ENCODE results near the gene ADAMTS14.

DNA sequence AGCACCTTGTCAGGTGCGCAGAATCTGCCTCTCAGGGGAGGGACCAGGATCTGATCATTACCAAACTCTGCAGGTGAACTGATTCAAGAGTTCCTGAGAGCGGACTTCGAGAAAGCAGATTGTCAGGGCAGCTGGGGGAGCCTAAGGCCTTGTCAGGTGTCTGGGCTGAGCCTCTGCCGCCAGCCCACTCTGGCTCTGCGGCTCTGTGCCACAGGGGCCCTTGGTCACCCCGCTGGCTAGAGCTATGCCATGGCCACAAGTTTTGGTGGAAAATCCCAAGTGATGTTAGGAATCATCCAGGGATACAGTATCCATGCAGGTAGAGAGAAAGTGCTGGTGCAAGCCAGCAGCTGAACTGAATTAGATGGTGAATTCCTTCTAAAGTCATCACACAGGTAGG lies 4.2 kb downstream of the ADAMTS14 start:
- TF ChIP-seq, protein P1, sequence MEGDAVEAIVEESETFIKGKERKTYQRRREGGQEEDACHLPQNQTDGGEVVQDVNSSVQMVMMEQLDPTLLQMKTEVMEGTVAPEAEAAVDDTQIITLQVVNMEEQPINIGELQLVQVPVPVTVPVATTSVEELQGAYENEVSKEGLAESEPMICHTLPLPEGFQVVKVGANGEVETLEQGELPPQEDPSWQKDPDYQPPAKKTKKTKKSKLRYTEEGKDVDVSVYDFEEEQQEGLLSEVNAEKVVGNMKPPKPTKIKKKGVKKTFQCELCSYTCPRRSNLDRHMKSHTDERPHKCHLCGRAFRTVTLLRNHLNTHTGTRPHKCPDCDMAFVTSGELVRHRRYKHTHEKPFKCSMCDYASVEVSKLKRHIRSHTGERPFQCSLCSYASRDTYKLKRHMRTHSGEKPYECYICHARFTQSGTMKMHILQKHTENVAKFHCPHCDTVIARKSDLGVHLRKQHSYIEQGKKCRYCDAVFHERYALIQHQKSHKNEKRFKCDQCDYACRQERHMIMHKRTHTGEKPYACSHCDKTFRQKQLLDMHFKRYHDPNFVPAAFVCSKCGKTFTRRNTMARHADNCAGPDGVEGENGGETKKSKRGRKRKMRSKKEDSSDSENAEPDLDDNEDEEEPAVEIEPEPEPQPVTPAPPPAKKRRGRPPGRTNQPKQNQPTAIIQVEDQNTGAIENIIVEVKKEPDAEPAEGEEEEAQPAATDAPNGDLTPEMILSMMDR (IDR thresholded peaks at IDR 0.05), result no peak
- no peak for TF ChIP-seq EP300 (IDR thresholded peaks at IDR 0.05)

Data from tibial nerve (tissue), 4 donors.